CD4-positive, alpha-beta T cell (primary cell): ENCODE measurements around the gene SSNA1. TPM values are rescaled to one million over a fixed set of nuclear protein-coding genes. Genes with fewer than 3 reads are reported as not detected.
A peak's percentile ranks its signal among the peaks of the same experiment; 100 is the strongest.

Experiments used
- ATAC-seq: fragments of 200-7000 bp; cut with Tn5 transposase; one replicate; pipeline ENCODE4 v1.10.0; 2022; ENCODE audit warnings: mild to moderate bottlenecking; ENCODE audit not compliant: poor library complexity
- CTCF ChIA-PET: fragments of 350-600 bp; sonication (Branson Sonifier 250); formaldehyde crosslinking; loops from one replicate; lab custom pipeline; 2021; ENCODE audit warnings: antibody characterized with exemption, inconsistent platforms; lab: Charles Lee
- POLR2A ChIA-PET: fragments of 350-600 bp; sonication (Branson Sonifier 250); formaldehyde crosslinking; loops from one replicate; lab custom pipeline; 2021; ENCODE audit warnings: antibody characterized with exemption, inconsistent platforms; lab: Charles Lee
- DNase-seq, 14 experiments: peaks; one replicate each; pipeline ENCODE4 v3.0.0-alpha.2; 2013 to 2020; ENCODE audit warnings: mixed read lengths in 2 of 14
- H3K27ac ChIP-seq, 2 donors: one replicate each; pipeline versions ENCODE4 v1.5.1 to v1.7.0; 2013; ENCODE audit warnings: low read length in 2 of 2, low read depth in 1 of 2, mild to moderate bottlenecking in 1 of 2
- H3K27me3 ChIP-seq, 2 experiments: 1 replicate in 1 of 2; 2 replicates in 1 of 2; pipeline versions ENCODE4 v1.6.1 to v1.7.0; 2013; ENCODE audit warnings: low read length in 2 of 2, control low read depth in 1 of 2, mild to moderate bottlenecking in 1 of 2, moderate library complexity in 1 of 2; ENCODE audit not compliant: insufficient read depth in 2 of 2, control insufficient read depth in 1 of 2
- H3K36me3 ChIP-seq: one replicate; pipeline ENCODE4 v1.6.1; 2013; ENCODE audit warnings: low read length, control low read depth; ENCODE audit not compliant: insufficient read depth
- H3K4me1 ChIP-seq: one replicate; pipeline ENCODE4 v1.6.1; 2013; ENCODE audit warnings: low read length, control low read depth; ENCODE audit not compliant: insufficient read depth
- H3K4me3 ChIP-seq: one replicate; pipeline ENCODE4 v1.5.1; 2013; ENCODE audit warnings: mild to moderate bottlenecking, low read length, moderate library complexity
- H3K9me3 ChIP-seq, 2 experiments: 1 replicate in 1 of 2; 2 replicates in 1 of 2; pipeline versions ENCODE4 v1.6.1 to v1.7.0; 2013; ENCODE audit warnings: low read length in 2 of 2, mild to moderate bottlenecking in 2 of 2, control low read depth in 1 of 2, moderate library complexity in 1 of 2; ENCODE audit not compliant: control insufficient read depth in 1 of 2, insufficient read depth in 1 of 2
- H3K27ac Mint-ChIP-seq: one replicate; pipeline ENCODE4 v1.8.0; 2020; ENCODE audit warnings: mixed read lengths
- H3K27me3 Mint-ChIP-seq: one replicate; pipeline ENCODE4 v1.8.0; 2021; ENCODE audit warnings: mixed read lengths
- H3K36me3 Mint-ChIP-seq: one replicate; pipeline ENCODE4 v1.8.0; 2021; ENCODE audit warnings: low read depth, mixed read lengths
- H3K4me1 Mint-ChIP-seq: one replicate; pipeline ENCODE4 v1.8.0; 2021; ENCODE audit warnings: low read depth, mixed read lengths
- H3K4me3 Mint-ChIP-seq: one replicate; pipeline ENCODE4 v1.8.0; 2020; ENCODE audit warnings: mild to moderate bottlenecking, mixed read lengths
- H3K9me3 Mint-ChIP-seq: one replicate; pipeline ENCODE4 v1.8.0; 2020; ENCODE audit warnings: mixed read lengths
- CTCF ChIP-seq: fragments of 200-600 bp; IDR thresholded peaks from one replicate; pipeline ENCODE4 v1.8.0; 2022; ENCODE audit warnings: antibody characterized with exemption, mild to moderate bottlenecking
- intact Hi-C, 2 experiments: fragments of 100-400 bp; cut with DNase I in 1 of 2; cut with micrococcal nuclease in 1 of 2; formaldehyde crosslinking; loops; one replicate each; pipeline versions ENCODE4 v1.15.1 to v1.9.0; 2023 to 2025; cut with DNase I, micrococcal nuclease
- polyA plus RNA-seq, 2 donors: library from polyadenylated mRNA; unstranded; fragments of 120-200 nt; gene quantifications; one replicate each; pipeline ENCODE4 v1.2.1, GENCODE V29; 2013
- total RNA-seq, 174 experiments: library from RNA in 2 of 174; stranded (reverse) in 2 of 174; gene quantifications; one replicate each; pipeline ENCODE4 v1.2.3 and lab custom pipeline; 2021 to 2026

SSNA1 gene
- total RNA-seq (10 to 100 TPM; 30.1 to 30.5 TPM), total RNA-seq (lab: John Stamatoyannopoulos, UW) (14.6 to 78.6 (median 29.8) reads per million in 172 experiments)
- 65.0 TPM for polyA plus RNA-seq (2013, experiment 1 of 2)
- 63.7 TPM for polyA plus RNA-seq (2013, experiment 2 of 2)

GRCh38 chr9:137188490-137189296 lies at the start of gene SSNA1, which contains the start of gene ANAPC2:
Gene SSNA1, plus strand, starts transcription at chr9:137188676. Its CDS starts 51 bp downstream, at chr9:137188727.
Gene ANAPC2, minus strand, starts transcription at chr9:137188560. Its CDS starts 28 bp downstream, at chr9:137188532.
- ChIA-PET CTCF (interaction anchor here (0.6 to 2.8 kb wide), 14 partner anchors 12 to 257 kb away, joined by 3 to 14 read pairs (median 4); partner anchors contain the start of genes RNF224, TPRN and TUBB4B), POLR2A (interaction anchor here (0.7 to 3.5 kb wide), 16 partner anchors 8 to 461 kb away, joined by 3 to 39 read pairs (median 6); partner anchors contain the start of genes MAN1B1, NELFB, RNF208 and TPRN)
- Histone ChIP-seq H3K4me3 (peak within 1 kb of the TSS; percentile 100), H3K27me3 (no peaks in the 10 kb centered on the region), H3K9me3 (no peaks in the 10 kb centered on the region), H3K27ac (peak within 1 kb of the TSS; percentile 86 to 92), H3K4me1 (peaks cover 50% of the 10 kb centered on the region), H3K36me3 (peaks cover 42% of the 10 kb centered on the region)
- H3K27ac Mint-ChIP-seq, result peak within 1 kb of the TSS; percentile 79
- DNase-seq, result peak; percentile 83 to 98 (median 90)
- peak within 1 kb of the TSS; percentile 94 for H3K4me3 Mint-ChIP-seq
- peaks cover 48% of the 10 kb centered on the region for H3K36me3 Mint-ChIP-seq
- ATAC-seq, result peak; percentile 79
- H3K9me3 Mint-ChIP-seq, result no peaks in the 10 kb centered on the region
- intact Hi-C loops, result loop anchor here (1.0 to 5.0 kb wide), 6 partner anchors 10 to 60 kb away; partner anchors contain the start of genes NDOR1 (in 1 of the 2), RNF208 (in 1 of the 2) and TMEM203 (in 1 of the 2)
- no peaks in the 10 kb centered on the region for H3K27me3 Mint-ChIP-seq
- TF ChIP-seq CTCF, result peak; percentile 48
- H3K4me1 Mint-ChIP-seq, result peaks cover 29% of the 10 kb centered on the region

GRCh38 chr9:137138722-137139467 lies 49.6 kb upstream of the SSNA1 start, which contains the start of gene GRIN1:
Gene GRIN1, plus strand, starts transcription at chr9:137139154. Its CDS starts 333 bp downstream, at chr9:137139487.
- peaks cover 5% of the 10 kb centered on the region for H3K4me1 Mint-ChIP-seq
- H3K27me3 Mint-ChIP-seq, result peaks cover 77% of the 10 kb centered on the region
- H3K27me3 ChIP-seq, result peaks cover 75 to 76% of the 10 kb centered on the region in 2 experiments
- no peak within 1 kb of the TSS for H3K4me3 Mint-ChIP-seq
- no peak within 1 kb of the TSS for H3K4me3 ChIP-seq
- H3K9me3 ChIP-seq, result peaks cover 0 to 47% of the 10 kb centered on the region in 2 experiments
- H3K36me3 Mint-ChIP-seq, result no peaks in the 10 kb centered on the region
- ATAC-seq (peak; percentile 86), DNase-seq (peak in 6 of 14 experiments; percentile 27 to 76 (median 48))
- intact Hi-C loops, result no loop called here
- no peaks in the 10 kb centered on the region for H3K36me3 ChIP-seq
- no peak for TF ChIP-seq CTCF
- ChIA-PET POLR2A (interaction anchor here (2.4 kb wide), 1 partner anchor 9 kb away, joined by 7 read pairs; no protein-coding TSS in a partner anchor), CTCF (no interaction called here)
- H3K4me1 ChIP-seq, result peaks cover 8% of the 10 kb centered on the region
- H3K9me3 Mint-ChIP-seq, result no peaks in the 10 kb centered on the region
- H3K27ac Mint-ChIP-seq, result no peak within 1 kb of the TSS
- no peak within 1 kb of the TSS for H3K27ac ChIP-seq
